ENCODE results near the gene CAMTA1.

Gene CAMTA1

GRCh38 chr1:7281821-7282220 is 496.6 kb downstream of the CAMTA1 start:
- peak; percentile 45 for DNase-seq (ENCODE audit: low read depth)
- TF ChIP-seq CTCF (IDR thresholded peaks at IDR 0.05; ENCODE audit: control insufficient read depth, insufficient read depth, low read depth, low read length, missing control alignments), result no peak
- no peak overlapping the region for H3K4me3 ChIP-seq (ENCODE audit: control insufficient read depth, low read depth, low read length)

GRCh38 chr1:7284839-7285435 is 499.7 kb downstream of the CAMTA1 start:
- no peak for TF ChIP-seq CTCF (IDR thresholded peaks at IDR 0.05; ENCODE audit: control insufficient read depth, insufficient read depth, low read depth, low read length, missing control alignments)
- no peak for DNase-seq (ENCODE audit: low read depth)

GRCh38 chr1:7285856-7286454 is 500.7 kb downstream of the CAMTA1 start:
- no peak for DNase-seq (ENCODE audit: low read depth)
- no peak for TF ChIP-seq CTCF (IDR thresholded peaks at IDR 0.05; ENCODE audit: control insufficient read depth, insufficient read depth, low read depth, low read length, missing control alignments)
- H3K4me3 ChIP-seq (ENCODE audit: control insufficient read depth, low read depth, low read length), result no peak overlapping the region

More at GRCh38 chr1:7284839-7285435, 499.7 kb downstream of the CAMTA1 start:
- H3K4me3 ChIP-seq (ENCODE audit: control insufficient read depth, low read depth, low read length), result no peak overlapping the region

- H3K4me3 ChIP-seq (ENCODE audit: control insufficient read depth, low read depth, low read length), result no peak overlapping the region
- no peak for TF ChIP-seq CTCF (IDR thresholded peaks at IDR 0.05; ENCODE audit: control insufficient read depth, insufficient read depth, low read depth, low read length, missing control alignments)
- no peak for DNase-seq (ENCODE audit: low read depth)
Observed at GRCh38 chr1:7287013-7287412, 501.8 kb downstream of the CAMTA1 start.

GRCh38 chr1:7288992-7289391 is 503.7 kb downstream of the CAMTA1 start:
- no peak for TF ChIP-seq CTCF (IDR thresholded peaks at IDR 0.05; ENCODE audit: control insufficient read depth, insufficient read depth, low read depth, low read length, missing control alignments)
- no peak for DNase-seq (ENCODE audit: low read depth)
- H3K4me3 ChIP-seq (ENCODE audit: control insufficient read depth, low read depth, low read length), result no peak overlapping the region

- no peak for TF ChIP-seq CTCF (IDR thresholded peaks at IDR 0.05; ENCODE audit: control insufficient read depth, insufficient read depth, low read depth, low read length, missing control alignments)
- H3K4me3 ChIP-seq (ENCODE audit: control insufficient read depth, low read depth, low read length), result no peak overlapping the region
- DNase-seq (ENCODE audit: low read depth), result no peak
Observed at GRCh38 chr1:7289694-7290093, 504.4 kb downstream of the CAMTA1 start.

Data from AG09309 (cell line).